Stomach (tissue), 4 donors: Measurements from ENCODE around the gene FRMPD4.

Source experiments
- CTCF ChIP-seq, 7 experiments: fragments of 450-650 bp in 4 of 7; fragments of 200-600 bp in 3 of 7; sonication (generic) in 3 of 7; IDR thresholded peaks; one replicate each; pipeline ENCODE4 v1.5.1; 2016 to 2019; ENCODE audit warnings: antibody characterized with exemption in 7 of 7, control low read depth in 2 of 7, mild to moderate bottlenecking in 1 of 7
- EP300 ChIP-seq: sonication (generic); formaldehyde crosslinking; IDR thresholded peaks from one replicate; pipeline ENCODE4 v1.6.1; 2017; ENCODE audit warnings: antibody characterized with exemption
- POLR2AphosphoS5 ChIP-seq, 3 donors: sonication (generic); formaldehyde crosslinking; IDR thresholded peaks; one replicate each; pipeline ENCODE4 v1.6.1; 2016; ENCODE audit warnings: antibody characterized with exemption in 3 of 3

- TF ChIP-seq CTCF (IDR thresholded peaks at IDR 0.05) (no peak), POLR2AphosphoS5 (IDR thresholded peaks at IDR 0.05) (no peak), EP300 (no peak)
Measured at GRCh38 chrX:12325171-12325570, 186.9 kb downstream of the FRMPD4 start.
